A673 (cell line): ENCODE results near the gene FAM174C.

Experiments
- CTCF ChIP-seq: fragments of 300-800, 200-600 bp; sonication (generic); conservative IDR thresholded peaks from 2 replicates; pipeline ENCODE4 v1.5.1; 2017; ENCODE audit warnings: low read depth, mild to moderate bottlenecking, antibody characterized with exemption, low read length, moderate library complexity, mixed read lengths
- EZH2 ChIP-seq: fragments of 200-600 bp; sonication (generic); IDR thresholded peaks from 2 replicates; pipeline ENCODE4 v1.6.1; 2017; ENCODE audit warnings: borderline replicate concordance, low read depth, mild to moderate bottlenecking, mixed read lengths, antibody characterized with exemption, low read length; ENCODE audit not compliant: poor library complexity, severe bottlenecking

DNA sequence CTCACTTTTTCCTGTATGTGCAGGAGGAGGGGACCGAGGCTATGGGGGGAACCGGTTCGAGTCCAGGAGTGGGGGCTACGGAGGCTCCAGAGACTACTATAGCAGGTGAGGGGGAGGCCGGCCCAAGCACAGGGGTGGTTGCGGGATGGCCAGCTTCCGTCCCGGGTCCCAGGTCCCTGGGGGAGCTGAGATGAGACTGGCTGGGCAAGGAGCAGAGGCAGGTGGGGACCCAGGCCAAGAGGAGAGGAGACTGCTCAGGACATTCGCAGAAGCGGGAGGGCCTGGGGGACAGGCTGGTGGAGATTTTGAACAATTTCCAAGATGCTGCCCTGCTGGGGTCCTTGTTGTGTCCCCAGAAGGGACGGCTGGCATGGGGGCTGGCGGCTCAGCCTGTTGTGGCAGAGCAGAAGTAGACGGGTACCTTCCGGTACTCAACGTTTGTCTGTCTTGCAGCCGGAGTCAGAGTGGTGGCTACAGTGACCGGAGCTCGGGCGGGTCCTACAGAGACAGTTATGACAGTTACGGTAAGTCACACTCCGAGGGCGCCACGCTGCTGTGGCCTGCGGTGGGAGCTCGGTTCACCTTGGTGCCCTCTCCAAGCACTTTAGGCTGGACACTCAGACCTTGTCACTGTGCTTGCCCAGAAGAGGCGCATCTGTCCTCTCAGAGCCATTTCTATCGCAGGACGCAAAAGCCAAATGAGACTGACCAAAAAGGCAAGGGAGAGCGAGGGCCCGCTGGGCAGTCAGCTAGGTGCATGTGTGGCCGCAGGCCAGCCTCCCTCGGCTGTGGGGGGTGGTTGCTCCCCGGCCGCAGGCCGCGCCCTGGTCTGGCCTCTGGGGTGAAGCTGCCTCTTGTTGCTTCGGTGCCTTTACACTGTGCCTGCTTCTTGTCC, 3.6 kb upstream of the FAM174C start:
- TF ChIP-seq CTCF (no peak), EZH2 (no peak)
